Osteocyte (in vitro differentiated cells): Measurements from ENCODE around the gene XBP1. TPM values are rescaled to one million over a fixed set of nuclear protein-coding genes. Genes with fewer than 3 reads are reported as not detected.
A peak's percentile ranks its signal among the peaks of the same experiment; 100 is the strongest.
"Not testable (repeated sequence)": the region's sequence is repeated elsewhere in the genome, so short reads cannot be mapped to it uniquely, and the experiment has no call there.

Experiments used
- DNase-seq: peaks from one replicate; pipeline ENCODE4 v3.0.0; 2021; ENCODE audit warnings: mixed read lengths; ENCODE audit not compliant: unreplicated experiment; ENCODE audit errors: extremely low spot score
- H3K27ac Mint-ChIP-seq: one replicate; pipeline ENCODE4 v1.8.0; 2021; ENCODE audit warnings: mild to moderate bottlenecking, mixed read lengths; ENCODE audit not compliant: unreplicated experiment
- H3K27me3 Mint-ChIP-seq: one replicate; pipeline ENCODE4 v1.8.0; 2021; ENCODE audit warnings: mixed read lengths; ENCODE audit not compliant: unreplicated experiment
- H3K36me3 Mint-ChIP-seq: one replicate; pipeline ENCODE4 v1.8.0; 2021; ENCODE audit warnings: mixed read lengths; ENCODE audit not compliant: unreplicated experiment
- H3K4me1 Mint-ChIP-seq: one replicate; pipeline ENCODE4 v1.8.0; 2021; ENCODE audit warnings: mixed read lengths; ENCODE audit not compliant: unreplicated experiment
- H3K4me3 Mint-ChIP-seq: one replicate; pipeline ENCODE4 v1.8.0; 2021; ENCODE audit warnings: mild to moderate bottlenecking, moderate library complexity, mixed read lengths; ENCODE audit not compliant: unreplicated experiment
- H3K9me3 Mint-ChIP-seq: one replicate; pipeline ENCODE4 v1.8.0; 2021; ENCODE audit warnings: mixed read lengths; ENCODE audit not compliant: unreplicated experiment
- CTCF ChIP-seq: fragments of 200-600 bp; sonication (generic); IDR thresholded peaks from 2 replicates; pipeline ENCODE4 v1.5.0; 2021; ENCODE audit warnings: antibody characterized with exemption, mild to moderate bottlenecking, moderate library complexity
- total RNA-seq: library from RNA; stranded (reverse); gene quantifications from 2 replicates; pipeline ENCODE4 v1.2.1, GENCODE V29; 2021

The XBP1 gene
- total RNA-seq, 1 donor from 2014 or later, result 150 TPM

GRCh38 chr22:28759861-28760560 is 40.4 kb downstream of the XBP1 start:
- H3K9me3 Mint-ChIP-seq, result no peaks in the 10 kb centered on the region
- no peak overlapping the region for H3K4me3 Mint-ChIP-seq
- peaks cover 2% of the 10 kb centered on the region for H3K36me3 Mint-ChIP-seq
- H3K27me3 Mint-ChIP-seq, result no peaks in the 10 kb centered on the region
- DNase-seq, result no peak
- no peak for TF ChIP-seq CTCF
- peaks cover 4% of the 10 kb centered on the region for H3K4me1 Mint-ChIP-seq
- no peak overlapping the region for H3K27ac Mint-ChIP-seq

- H3K9me3 Mint-ChIP-seq, H3K27ac Mint-ChIP-seq, DNase-seq, H3K27me3 Mint-ChIP-seq, H3K4me3 Mint-ChIP-seq, H3K36me3 Mint-ChIP-seq: not testable (repeated sequence)
- peaks cover 18% of the 10 kb centered on the region for H3K4me1 Mint-ChIP-seq
Measured at GRCh38 chr22:28754512-28754911, 45.9 kb downstream of the XBP1 start.

GRCh38 chr22:28750471-28750881 is 49.9 kb downstream of the XBP1 start:
- Mint-ChIP-seq H3K9me3 (no peaks in the 10 kb centered on the region), H3K4me1 (peaks cover 20% of the 10 kb centered on the region), H3K36me3 (peaks cover 16% of the 10 kb centered on the region), H3K27me3 (no peaks in the 10 kb centered on the region), H3K27ac (peak overlapping the region; percentile 90), H3K4me3 (peak overlapping the region; percentile 51)
- no peak for DNase-seq
- TF ChIP-seq CTCF, result no peak

Other genes with a start within 250 kb of the XBP1 start
- 68.7 and 70.3 TPM in 2 replicates for gene TTC28, start 120.7 kb downstream of the XBP1 start, total RNA-seq
- gene CHEK2, start 58.7 kb downstream of the XBP1 start, total RNA-seq, result 9.9 and 11.2 TPM in 2 replicates
- gene HSCB, start 58.5 kb downstream of the XBP1 start, total RNA-seq, result 11.6 and 13.4 TPM in 2 replicates
- 21.9 and 23.6 TPM in 2 replicates for gene CCDC117, start 27.9 kb downstream of the XBP1 start, total RNA-seq
- gene ZNRF3, start 83.0 kb upstream of the XBP1 start, total RNA-seq, result 6.4 and 6.7 TPM in 2 replicates